Erythroblast (primary cell): ENCODE data around the gene ERBB4.

ENCODE experiments used
- GATA1 ChIP-seq: IDR thresholded peaks from 2 replicates; pipeline ENCODE4 v1.6.1; 2011; ENCODE audit warnings: low read depth, mild to moderate bottlenecking, control low read depth, low read length, moderate library complexity
- POLR2A ChIP-seq: IDR thresholded peaks from 2 replicates; pipeline ENCODE4 v1.6.1; 2011; ENCODE audit warnings: mild to moderate bottlenecking, low read length

GRCh38 chr2:211756266-211756665, 782.3 kb downstream of the ERBB4 start:
- TF ChIP-seq POLR2A (no peak), GATA1 (no peak)
